HG02938 (cell line): ENCODE measurements around the gene FOXK2.

Source experiments
- ATAC-seq: cut with Tn5 transposase; IDR thresholded peaks from one replicate; pipeline ENCODE4 v1.9.1; 2021; ENCODE audit warnings: mild to moderate bottlenecking, moderate library complexity; ENCODE audit not compliant: unreplicated experiment

Gene FOXK2

DNA sequence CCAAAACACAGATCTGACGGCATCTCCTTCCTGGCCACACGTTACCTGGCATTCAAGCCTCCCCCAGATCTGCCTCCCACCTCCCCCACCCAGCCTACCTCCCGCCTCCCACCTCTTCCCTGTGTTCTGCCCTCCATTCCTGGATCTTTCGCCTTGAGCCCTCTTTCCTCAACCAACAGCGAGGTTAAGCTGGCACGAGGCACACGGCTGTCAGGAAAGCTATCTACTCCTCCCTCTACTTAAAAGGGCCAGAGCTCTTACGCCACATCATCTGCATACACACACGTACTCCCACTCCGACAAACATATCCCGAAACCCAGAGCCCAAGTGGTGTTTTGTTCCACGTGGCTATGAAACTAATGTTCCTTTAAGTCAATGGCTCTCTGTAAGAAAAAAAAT, 110.7 kb downstream of the FOXK2 start:
- no peak for ATAC-seq

DNA sequence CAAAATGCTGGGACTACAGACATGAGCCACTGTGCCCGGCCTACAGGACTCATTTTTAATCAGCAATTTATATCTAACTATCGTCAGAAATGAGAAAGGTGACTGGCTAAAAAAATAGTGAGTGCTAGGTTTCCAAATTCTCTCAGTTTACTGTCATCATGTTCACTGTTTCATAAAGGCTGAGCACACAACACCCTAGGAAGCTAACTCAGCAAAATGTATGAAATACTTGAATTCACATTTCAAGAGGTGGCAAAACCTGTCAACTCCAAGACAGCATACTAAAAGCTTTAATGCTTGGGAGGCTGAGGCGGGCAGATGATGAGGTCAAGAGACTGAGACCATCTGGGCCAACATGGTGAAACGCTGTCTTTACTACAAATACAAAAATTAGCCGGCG, 112.0 kb downstream of the FOXK2 start:
- ATAC-seq: no peak

DNA sequence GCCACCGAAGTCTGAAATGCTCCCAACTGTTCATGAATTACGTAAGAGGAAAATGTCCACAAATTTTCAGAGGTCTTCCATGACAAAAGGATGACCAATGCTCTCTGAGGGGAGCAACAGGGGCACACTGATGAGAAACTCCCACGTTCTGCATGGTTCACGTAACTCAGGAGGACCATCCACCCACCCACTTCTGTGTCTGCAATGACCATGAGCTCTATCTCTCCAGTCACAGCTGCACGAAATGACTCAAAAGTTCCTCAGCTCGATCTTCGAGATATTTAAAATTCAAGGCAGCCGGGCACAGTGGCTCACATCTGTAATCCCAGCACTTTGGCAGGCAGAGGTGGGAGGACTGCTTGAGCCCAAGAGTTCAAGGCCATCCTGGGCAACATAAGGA, 112.9 kb downstream of the FOXK2 start:
- no peak for ATAC-seq

DNA sequence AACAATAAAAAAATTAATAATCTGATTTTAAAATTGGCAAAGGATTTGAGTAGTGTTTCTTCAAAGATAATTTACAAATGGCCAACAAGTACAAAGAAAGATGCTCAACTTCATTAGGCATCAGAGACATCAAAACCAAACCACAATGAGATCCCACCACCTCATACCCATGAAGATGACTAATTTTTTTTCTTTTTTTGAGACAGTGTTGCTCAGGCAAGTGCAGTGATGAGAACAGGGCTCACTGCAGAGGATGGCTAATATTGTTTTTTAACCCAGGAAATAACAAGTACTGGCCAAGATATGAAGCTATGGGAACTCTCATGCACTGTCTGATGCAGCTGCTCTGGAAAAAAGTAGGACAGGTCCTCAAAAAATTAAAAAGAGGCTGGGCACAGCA, 113.8 kb downstream of the FOXK2 start:
- no peak for ATAC-seq

DNA sequence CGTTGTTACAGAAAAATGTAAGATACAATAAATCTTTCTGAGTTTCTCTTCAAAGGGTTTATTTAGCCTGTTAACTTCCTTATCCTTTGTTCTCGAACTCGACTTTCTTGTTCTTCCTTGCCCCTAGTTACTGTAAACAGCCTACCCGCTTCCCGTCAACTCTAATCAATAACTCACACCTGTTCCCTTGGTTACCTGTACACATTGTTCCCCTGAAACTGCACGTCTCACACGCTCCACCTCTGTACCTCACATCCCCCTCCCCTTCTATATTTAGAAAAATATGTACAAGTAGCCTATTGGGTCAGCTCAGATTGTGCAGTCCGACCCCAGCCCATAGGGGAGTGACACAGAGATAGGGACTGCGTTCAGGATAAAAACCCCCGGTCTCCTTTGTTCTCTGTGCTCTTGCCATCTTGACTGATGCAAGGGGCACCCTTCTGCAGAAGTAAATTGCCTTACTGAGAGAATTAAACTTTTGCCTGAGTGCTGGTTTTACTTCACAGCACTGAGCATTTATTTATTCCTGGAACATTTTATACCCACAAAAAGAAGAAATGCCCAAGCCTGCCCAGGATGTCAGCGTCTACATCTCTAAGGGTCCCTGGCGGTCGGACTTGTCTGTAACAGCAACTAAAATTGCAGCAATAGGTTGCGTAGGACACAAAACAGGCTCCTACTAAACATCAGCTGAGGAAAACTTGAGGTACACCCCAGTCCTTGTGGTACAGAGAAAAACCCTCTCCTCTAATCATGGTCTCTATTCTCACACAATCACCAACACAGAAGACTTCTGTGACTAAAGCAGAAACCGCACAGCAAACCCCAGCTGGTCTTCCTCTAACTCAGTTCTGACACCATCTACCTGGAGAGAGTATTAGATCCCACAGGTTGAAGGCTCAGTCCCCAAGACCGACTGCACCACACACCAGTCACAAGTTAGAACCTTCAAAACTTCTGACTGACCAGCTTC, 117.4 kb downstream of the FOXK2 start:
- ATAC-seq: no peak

DNA sequence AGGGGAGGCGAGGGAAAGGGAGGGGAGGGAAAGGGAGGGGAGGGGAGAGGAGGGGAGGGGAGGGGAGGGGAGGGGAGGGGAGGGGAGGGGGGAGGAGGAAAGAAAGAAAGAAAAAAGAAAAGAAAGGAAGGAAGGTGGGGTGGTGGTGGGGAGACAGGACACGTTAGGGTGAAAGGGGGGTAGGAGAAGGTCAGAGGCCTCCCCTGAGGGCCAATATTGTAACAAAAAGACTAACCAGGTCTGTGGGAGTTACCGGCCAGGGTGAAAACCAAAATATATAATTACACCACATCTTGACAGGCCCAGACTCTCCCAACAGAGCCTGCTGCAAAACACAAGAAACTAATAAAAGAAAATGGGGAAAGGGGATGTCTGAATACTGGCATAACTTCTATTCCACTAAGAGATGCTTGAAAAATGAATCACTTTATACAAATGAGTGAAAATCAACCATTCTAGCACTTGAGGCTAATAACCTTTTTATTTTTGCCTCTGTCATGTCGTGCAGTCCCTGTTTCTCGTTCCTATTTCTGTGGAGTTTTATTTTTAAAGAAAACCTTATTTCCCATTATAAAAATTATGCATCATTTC, 118.7 kb downstream of the FOXK2 start:
- no peak for ATAC-seq

DNA sequence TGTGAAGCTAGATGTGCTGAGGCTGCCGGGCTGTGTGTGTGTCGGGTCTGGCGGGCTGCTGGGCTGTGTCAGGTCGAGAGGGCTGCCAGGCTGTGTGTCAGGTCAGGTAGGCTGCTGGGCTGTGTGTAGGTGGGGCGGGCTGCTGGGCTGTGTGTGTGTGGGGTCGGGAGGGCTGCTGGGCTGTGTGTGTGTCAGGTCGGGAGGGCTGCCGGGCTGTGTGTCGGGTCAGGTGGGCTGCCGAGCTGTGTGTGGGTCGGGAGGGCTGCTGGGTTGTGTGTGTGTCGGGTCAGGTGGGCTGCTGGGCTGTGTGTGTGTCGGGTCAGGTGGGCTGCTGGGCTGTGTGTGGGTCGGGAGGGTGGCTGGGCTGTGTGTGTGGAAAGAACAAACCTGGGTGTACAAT, 120.1 kb downstream of the FOXK2 start:
- no peak for ATAC-seq

DNA sequence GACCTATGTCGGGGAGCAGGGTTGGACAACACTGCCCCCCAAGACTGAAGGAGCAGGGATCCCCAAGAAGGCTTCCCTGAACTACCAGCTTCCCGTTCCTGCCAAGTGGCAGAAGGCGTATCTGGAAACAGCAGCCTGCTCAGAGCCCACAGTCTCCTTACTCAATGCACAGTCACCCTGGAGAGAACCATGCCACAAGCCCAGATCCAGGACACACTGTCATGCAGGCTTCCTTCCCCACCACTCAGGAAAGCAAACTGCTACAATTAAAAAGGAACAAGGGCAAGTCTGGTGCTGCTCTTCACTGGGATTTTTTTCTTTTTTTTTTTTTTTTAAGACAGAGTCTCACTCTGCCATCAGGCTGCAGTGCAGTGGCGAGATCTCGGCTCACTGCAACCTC, 120.5 kb downstream of the FOXK2 start:
- no peak for ATAC-seq

DNA sequence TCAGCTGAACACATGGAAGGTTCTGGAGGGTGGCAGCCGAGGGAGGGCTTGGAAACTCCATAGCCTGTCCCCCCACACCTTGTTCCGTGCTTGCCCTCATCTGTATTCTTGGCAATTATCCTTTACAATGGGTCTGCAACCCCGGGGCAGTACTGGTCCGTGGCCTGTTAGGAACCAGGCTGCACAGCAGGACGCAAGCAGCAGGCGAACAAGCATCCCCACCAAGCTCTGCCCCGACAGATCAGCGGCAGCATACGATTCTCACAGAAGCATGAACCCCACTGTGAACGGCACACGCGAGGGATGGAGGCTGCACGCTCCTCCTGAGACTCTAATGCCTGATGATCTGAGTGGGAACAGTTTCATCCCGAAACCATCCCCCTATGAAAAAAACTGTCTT, 122.5 kb downstream of the FOXK2 start:
- no peak for ATAC-seq

DNA sequence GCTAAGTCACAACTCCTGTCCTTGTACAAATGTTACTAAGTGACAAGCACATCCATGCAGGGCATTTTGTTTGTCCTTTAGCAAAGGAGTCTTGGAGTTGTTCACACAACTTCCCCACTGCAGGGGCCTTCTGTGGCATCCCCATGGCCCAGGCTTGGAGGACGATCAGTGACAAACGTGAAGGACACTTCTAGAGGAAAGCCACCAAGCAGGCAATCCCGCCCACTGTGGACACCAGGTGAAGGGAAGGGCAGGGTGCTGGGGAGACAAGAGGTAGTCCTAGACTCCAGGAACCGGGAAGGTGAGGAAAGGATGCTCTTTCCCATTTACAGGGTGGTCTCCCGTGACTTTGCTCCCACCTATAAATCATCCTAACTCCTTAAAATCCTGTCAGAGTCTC, 124.6 kb downstream of the FOXK2 start:
- ATAC-seq: no peak

DNA sequence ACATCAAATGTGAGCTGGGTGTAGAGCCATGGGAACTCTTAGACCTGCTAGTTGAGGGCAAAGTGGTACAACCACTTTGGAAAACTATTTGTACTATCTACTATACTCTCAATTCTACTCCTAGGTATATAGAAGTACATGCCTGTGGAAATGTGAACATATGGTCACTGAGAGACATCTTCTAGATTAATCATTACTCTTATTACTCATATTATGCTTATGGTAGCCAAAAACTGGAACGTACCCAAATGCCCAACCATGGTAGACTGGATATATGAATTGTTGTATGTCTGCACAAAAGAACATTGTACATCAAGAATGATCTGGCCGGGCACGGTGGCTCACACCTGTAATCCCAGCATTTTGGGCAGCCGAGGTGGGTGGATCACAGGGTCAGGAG, 126.0 kb downstream of the FOXK2 start:
- no peak for ATAC-seq

DNA sequence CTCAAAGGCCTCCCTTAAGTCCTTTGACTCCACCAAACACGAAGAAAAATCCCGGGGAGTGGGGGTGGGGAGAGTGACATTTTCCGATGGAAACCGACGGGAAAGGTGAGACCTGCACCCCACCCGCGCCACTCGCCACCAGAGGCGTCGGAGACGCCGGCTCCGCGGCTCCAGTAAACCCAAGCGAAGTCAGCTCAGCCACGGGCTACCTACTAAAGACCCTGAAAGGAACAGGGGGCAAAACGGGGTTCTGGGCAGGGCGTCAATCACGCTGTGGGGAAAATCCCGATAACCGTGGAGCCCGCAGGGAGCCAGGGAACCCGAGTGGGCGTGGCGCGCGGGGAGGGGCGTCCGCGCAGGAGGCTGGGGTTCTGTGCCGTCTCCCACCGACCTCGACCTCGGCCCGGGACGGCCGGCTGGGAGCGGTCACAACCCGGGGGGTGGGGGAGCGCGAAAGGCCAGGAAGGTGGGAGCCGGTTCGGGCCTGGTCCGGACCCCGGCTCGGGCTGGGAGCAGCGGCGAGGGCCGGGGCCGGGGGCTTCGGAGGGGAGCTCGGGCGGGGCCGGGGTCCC, 128.1 kb downstream of the FOXK2 start:
- ATAC-seq: peak; percentile 16

DNA sequence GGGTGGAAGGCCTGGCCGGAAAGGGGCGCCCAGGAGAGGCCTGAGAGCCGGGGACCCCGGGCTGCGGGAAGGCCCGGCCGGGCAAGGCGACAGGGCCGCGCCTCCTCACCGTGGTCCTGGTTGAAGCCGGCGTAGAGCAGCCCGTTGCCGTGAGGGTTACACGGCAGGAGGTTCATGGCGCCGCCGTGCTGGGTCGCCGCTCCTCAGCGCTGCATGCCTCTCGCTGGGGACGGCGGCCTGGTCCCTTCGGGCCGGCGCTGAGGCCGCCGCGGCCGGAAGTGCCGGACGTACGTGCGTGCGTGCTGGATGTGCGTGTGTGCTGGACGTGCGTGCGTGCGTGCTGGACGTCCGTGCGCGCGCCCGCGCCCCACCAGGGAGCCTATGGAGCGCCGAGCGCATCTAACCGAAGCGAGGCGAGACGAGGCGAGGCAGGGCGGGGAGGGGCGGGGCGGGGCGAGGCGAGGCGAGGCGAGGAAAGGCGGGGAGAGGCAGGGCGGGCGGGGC, 128.7 kb downstream of the FOXK2 start, which contains the start of gene WDR45B:
Gene WDR45B (minus strand): TSS at position 280 of the 504 bp plus-strand sequence. CDS start 104 bp downstream, at position 176.
- ATAC-seq: peak; percentile 65

DNA sequence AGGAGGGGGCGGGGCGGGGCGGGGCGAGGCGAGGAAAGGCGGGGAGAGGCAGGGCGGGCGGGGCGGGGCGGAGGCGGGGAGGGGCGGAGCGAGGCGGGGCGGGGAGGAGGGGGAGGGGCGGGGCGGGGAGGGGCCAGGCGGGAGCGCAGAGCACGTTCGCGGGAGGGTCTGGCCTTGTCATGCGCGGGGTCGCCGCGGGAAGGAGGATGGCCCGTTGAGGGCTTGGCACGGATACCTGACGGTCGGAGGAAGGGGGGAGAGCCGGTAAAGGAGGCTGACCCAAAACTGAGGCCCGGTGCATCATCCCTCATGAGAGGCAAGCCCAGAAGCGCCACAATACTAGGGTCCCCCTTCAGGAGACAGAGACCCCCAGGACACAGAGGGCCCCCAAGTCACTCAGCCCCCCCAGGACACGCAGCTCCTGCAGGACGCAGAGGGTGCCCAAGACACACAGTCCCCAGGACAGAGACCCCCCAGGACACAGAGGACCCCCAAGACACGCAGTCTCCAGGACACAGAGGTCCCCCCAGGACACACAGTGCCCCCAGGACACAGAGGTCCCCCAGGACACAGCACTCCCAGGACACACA, 129.3 kb downstream of the FOXK2 start:
- no peak for ATAC-seq

DNA sequence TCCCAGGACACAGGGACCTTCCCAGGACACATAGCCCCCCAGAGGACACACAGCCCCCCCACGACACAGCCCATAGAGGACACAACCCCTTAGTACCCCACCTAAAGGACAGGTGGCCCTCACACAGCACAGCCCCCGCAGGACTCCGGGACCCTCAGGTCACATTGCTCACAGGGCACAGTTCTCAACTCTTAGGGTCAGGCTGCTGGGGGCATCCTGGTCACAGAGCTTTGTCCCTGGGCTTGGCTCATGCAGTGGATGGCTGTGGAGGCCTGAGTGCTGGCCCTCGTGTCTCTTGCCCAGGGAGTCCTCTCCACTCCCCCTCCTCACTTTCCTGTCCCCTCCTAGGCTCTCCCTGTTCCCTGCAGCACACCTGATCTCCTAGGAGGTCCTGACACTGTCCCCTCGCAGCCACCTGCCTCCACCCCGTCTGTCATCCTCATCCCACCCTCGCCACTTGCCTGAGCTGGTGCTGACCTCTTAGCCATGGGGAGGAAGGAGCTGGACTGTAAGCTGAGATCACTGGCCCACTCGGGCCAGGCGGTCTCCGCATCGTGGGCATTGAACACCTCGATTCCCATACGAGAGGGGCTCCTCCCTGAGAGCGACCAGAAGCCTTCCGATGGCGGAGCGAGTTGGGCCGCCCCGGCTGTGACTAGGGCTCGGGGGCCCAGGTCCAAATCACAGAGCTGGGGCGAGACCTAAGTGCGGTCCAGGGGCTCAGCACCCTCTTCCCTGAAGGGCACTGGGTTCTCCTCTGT, 130.1 kb downstream of the FOXK2 start:
- no peak for ATAC-seq

DNA sequence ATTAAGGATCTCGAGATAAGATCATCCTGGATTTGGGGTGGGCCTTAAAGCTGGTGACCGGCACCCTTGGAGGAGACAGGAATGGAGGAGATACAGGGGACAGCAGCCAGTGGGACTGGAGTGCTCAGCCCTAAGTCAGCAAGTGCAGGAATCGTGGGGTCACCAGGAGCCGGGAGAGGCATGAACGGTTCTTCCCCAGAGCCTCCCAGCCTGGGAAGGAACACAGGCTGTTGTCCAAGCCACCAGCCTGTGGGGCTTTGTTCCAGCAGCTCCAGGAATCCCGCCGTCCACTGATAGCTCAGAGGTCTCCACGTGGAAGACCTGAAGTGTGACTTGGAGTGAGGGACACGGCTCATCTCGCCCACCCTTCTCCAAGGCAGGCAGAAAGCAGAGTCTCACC, 131.2 kb downstream of the FOXK2 start:
- ATAC-seq: no peak

DNA sequence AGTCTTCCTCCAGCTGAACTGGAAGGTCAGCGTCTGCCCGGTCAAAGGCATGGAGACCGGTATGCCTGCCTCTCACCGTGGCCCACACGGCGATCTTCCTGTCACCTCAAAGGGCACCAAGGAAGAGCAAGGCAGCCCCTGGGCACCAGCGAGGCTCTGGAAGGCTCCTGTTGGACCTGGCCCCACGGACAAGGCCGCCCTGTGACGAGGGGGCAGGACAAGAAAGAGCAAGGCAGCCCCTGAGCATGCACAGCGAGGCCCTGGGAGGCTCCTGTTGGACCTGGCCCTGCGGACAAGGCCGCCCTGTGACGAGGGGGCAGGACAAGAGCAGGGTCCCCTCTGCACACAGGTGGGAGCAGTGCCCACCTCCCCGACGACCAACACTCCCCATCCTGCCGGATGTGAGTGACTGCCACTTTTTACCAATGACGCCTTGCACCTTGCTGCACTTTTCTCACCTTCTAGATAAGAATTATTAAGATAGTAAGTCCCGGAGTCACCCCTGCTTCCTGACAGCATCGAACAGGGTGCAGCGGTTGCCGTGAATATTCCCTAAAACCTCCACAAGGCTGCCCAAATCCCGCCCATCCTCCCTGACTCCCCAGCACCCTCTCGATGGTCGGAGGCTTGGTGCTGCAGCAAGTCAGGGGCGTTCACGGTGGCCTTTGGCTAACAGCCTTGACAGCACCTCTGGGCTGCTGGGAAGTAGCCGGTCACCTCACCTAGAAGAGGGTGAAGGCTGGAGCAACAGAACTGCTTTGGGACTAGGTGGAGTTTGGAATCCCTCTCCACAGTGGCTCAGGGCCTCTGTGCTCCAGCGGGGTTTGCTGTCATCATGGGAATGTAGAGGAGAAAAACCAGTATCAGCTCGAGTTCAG, 134.4 kb downstream of the FOXK2 start:
- no peak for ATAC-seq
